GM12878 (cell line): ENCODE data around the gene DMAC2.

ENCODE experiments used
- CHD2 ChIP-seq: IDR thresholded peaks from 2 replicates; pipeline ENCODE4 v1.6.1; 2011; ENCODE audit warnings: low read depth, low read length, improper control_type of control experiment, borderline replicate concordance
- EP300 ChIP-seq, 2 experiments: fragments of 150-350 bp in 1 of 2; IDR thresholded peaks; 2 replicates each; pipeline ENCODE4 v1.6.1; 2011 to 2012; ENCODE audit warnings: low read depth in 2 of 2, low read length in 2 of 2, borderline replicate concordance in 1 of 2, improper control_type of control experiment in 1 of 2, inconsistent platforms in 1 of 2; ENCODE audit not compliant: control insufficient read depth in 1 of 2
- WRNIP1 ChIP-seq: IDR thresholded peaks from 2 replicates; pipeline ENCODE4 v1.6.1; 2011; ENCODE audit warnings: low read depth, low read length, improper control_type of control experiment, borderline replicate concordance
- TF ChIP-seq, protein P1 (sequence below), 3 experiments: IDR thresholded peaks in 2 of 3; conservative IDR thresholded peaks in 1 of 3; 2 replicates each; pipeline ENCODE4 v1.5.1; 2011; ENCODE audit warnings: low read depth in 3 of 3, low read length in 3 of 3, mild to moderate bottlenecking in 3 of 3, control low read depth in 2 of 3, moderate library complexity in 2 of 3, inconsistent platforms in 1 of 3, mixed read lengths in 1 of 3; ENCODE audit not compliant: control insufficient read depth in 2 of 3, insufficient read depth in 1 of 3; ENCODE audit errors: extremely low read depth in 1 of 3

DNA sequence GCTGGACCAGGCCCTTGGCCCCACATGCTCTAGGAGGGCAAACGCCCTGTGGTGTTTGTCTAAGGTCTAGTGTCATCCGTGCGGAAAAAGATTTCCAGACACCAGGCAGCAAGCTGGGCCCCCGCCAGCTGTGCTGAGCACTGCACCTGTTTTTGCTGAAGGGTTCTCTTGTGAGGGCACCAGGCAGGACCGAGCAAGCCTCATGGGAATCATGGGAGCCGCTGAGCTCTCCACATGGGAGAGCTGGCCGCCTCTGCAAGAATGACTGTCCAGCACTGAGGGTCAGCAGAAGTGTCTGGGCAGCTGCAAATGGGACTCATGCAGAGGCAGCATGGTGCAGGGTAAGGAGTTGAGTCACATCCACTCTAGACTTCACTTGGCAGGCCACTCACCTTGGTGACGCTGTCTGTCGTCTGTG, 24.5 kb downstream of the DMAC2 start:
- no peak for TF ChIP-seq WRNIP1
- TF ChIP-seq EP300 (IDR thresholded peaks at IDR 0.05; ENCODE audit: borderline replicate concordance in 1 of 2, control insufficient read depth in 1 of 2, low read depth in 2 of 2, low read length in 2 of 2), result no peak
- TF ChIP-seq CHD2, result no peak
- TF ChIP-seq, protein P1, sequence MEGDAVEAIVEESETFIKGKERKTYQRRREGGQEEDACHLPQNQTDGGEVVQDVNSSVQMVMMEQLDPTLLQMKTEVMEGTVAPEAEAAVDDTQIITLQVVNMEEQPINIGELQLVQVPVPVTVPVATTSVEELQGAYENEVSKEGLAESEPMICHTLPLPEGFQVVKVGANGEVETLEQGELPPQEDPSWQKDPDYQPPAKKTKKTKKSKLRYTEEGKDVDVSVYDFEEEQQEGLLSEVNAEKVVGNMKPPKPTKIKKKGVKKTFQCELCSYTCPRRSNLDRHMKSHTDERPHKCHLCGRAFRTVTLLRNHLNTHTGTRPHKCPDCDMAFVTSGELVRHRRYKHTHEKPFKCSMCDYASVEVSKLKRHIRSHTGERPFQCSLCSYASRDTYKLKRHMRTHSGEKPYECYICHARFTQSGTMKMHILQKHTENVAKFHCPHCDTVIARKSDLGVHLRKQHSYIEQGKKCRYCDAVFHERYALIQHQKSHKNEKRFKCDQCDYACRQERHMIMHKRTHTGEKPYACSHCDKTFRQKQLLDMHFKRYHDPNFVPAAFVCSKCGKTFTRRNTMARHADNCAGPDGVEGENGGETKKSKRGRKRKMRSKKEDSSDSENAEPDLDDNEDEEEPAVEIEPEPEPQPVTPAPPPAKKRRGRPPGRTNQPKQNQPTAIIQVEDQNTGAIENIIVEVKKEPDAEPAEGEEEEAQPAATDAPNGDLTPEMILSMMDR (IDR thresholded peaks at IDR 0.05 in 2 of 3, conservative IDR thresholded peaks at IDR 0.05 in 1 of 3; ENCODE audit: control insufficient read depth in 2 of 3, extremely low read depth in 1 of 3, insufficient read depth in 1 of 3, low read depth in 3 of 3, low read length in 3 of 3), result no peak
